ENCODE data around the gene DLGAP4.

DLGAP4 gene

GRCh38 chr20:36322131-36322530 is 16.0 kb downstream of the DLGAP4 start:
- no peak for DNase-seq (ENCODE audit: low read depth)

DNA sequence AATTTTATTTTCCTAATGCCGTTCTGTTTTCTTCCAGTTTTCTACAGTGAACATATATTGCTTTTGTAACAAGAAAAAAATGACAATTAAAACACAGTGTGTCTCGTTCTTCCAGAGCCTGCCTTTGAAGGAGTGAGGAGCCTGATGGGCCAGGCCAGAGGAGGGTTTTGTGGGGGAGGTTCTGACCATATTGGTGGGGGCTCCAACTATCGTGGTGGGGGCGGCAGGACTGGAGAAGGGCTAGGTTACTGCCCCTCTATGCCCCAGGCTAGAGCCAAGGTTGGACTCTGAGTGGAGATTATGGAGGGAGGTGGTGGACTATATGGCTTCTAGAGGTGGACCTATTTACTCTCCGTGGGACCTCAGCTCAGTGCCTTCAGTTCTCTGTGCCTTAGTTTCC is 24.0 kb downstream of the DLGAP4 start:
- no peak for DNase-seq (ENCODE audit: low read depth)

DNA sequence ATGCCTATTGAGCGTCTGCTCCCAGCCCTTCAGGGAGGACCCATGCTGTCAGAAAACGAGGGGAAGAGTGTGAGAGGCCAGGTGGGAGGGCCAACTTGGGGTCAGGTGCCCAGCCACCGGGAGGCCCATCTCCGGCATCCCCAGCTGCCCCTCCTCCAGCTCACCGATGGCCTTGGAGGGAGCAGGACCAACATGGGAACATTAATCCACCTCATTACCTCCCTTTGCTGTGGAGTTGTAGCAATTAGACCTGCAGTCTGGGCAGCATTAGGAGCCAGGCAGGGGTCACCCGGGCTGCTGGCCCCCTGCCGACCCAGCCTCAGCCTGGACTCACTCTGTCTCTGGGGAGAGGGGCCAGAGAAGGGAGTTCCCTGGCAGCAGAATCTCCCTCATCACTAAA is 25.1 kb downstream of the DLGAP4 start:
- DNase-seq (ENCODE audit: low read depth), result no peak

GRCh38 chr20:36333841-36334240 is 27.7 kb downstream of the DLGAP4 start:
- DNase-seq (ENCODE audit: low read depth), result no peak

- no peak for DNase-seq (ENCODE audit: low read depth)
These were observed 28.4 kb downstream of the DLGAP4 start for GRCh38 chr20:36334281-36335205.

GRCh38 chr20:36335206-36335870 is 29.2 kb downstream of the DLGAP4 start:
- DNase-seq (ENCODE audit: low read depth), result no peak

GRCh38 chr20:36336204-36336603 is 30.1 kb downstream of the DLGAP4 start:
- no peak for DNase-seq (ENCODE audit: low read depth)

GRCh38 chr20:36336954-36337704 is 31.0 kb downstream of the DLGAP4 start:
- no peak for DNase-seq (ENCODE audit: low read depth)

- no peak for DNase-seq (ENCODE audit: low read depth)
These were observed 31.7 kb downstream of the DLGAP4 start for GRCh38 chr20:36337886-36338285.

- DNase-seq (ENCODE audit: low read depth), result no peak
These were observed 33.8 kb downstream of the DLGAP4 start for GRCh38 chr20:36339646-36340592.

DNA sequence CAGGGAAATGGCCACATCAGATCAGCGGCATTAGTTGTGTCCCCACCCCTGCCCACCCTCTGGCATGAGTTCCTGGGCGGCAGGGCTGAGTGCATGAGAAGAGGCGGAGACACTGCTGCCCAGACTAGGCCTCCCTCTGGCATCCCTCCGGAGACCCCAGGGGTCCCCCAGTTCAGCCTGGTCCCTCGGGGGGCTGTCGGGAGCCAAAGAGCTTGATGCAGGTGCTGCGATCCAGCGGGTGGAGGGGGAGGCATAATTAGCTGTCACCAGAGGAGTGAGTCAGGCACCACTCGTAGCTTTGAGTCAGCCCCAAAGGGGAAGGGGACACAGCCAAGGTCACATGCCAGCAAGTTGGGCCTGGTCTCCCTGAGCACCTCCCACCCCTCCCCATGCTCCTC is 34.5 kb downstream of the DLGAP4 start:
- DNase-seq (ENCODE audit: low read depth), result no peak

DNA sequence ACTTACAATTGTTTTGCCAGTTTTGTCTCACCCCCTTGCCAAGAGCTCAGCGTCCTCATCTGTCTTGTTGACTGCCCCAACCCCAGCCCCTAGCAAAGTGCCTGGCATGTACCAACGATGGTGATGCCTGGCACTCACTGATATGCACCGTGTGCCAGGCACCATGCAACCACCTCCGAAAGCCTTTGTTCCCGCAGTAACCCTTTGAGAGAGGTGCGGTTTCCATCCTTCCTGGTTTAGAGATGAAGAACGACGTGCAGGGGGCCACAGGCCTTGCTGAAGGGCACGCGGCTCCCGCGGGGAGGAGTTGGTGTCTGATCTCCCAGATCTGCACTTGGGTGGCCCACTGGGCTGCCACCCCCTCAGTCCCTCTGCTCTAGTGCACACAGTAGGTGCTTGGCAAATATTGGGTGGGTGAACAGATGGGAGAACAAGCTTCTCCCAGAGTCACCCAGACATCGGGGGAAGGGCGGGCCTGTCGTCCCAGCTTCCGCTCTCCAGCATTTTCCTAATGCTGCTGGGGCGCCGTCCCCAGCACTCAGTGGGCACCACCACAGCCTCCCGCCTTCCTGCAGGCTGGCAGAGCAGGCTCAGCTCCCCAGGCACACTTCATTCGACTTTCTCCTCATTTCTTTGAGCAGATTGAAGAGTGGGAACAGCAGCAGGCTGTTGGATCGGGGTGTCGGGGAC is 35.3 kb downstream of the DLGAP4 start:
- no peak for DNase-seq (ENCODE audit: low read depth)

DNA sequence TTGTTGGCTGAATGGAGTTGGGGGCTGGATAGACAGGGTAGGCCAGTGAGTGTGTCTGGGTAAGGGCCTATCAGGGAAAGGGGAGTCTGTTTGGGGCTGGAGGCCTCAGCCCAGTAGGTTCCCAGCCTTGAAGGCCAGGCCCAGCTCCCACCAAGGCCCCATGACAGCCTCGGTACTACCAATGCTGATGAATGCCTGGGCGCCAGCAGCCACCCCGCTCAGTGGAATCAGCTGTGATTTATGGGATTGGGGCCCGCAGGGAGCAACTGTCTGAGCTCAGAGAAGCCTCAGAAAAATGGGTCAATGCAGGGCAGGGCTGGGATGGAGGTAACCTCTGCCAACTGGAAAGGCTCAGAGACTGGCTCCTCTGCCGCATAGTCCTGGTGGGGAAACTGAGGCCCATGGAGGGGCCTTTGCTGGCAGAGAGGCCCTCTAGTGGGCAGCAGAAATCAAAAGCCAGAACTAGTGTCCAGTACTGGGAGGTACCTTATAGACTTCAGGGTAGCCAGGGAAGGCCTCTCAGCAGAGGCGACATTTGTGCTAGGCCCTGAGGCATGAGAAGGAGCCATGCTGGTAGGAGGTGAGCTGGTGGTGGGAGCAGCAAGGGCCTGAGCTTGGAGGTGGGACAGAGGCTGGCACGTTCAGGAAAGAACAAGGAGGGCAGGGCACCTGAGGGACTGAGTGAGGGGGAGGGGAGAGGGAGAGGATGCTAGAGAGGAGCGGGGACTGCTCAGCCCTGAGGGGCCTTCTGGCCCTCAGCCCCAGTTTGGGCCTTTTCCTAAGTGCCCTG is 36.4 kb downstream of the DLGAP4 start:
- no peak for DNase-seq (ENCODE audit: low read depth)

DNA sequence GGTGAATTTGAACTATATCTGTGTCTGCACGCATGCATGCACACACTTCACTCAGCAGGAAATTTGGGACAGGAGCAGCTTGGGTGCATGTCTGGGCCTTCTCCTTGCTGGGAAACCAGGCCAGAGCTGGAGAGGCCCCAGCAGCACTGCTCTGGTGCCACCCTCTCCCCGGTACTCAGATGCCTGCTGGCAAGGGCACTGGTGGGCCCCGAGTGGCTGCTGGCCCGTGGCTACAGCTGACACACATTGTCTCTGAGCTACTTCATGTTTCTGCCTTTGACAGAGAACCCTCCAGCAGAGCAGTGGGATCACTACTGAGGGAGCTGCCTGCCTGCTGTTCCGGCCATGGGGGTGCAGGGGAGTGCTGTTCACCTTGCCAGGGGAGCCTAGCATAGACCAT is 37.5 kb downstream of the DLGAP4 start:
- no peak for DNase-seq (ENCODE audit: low read depth)

DNA sequence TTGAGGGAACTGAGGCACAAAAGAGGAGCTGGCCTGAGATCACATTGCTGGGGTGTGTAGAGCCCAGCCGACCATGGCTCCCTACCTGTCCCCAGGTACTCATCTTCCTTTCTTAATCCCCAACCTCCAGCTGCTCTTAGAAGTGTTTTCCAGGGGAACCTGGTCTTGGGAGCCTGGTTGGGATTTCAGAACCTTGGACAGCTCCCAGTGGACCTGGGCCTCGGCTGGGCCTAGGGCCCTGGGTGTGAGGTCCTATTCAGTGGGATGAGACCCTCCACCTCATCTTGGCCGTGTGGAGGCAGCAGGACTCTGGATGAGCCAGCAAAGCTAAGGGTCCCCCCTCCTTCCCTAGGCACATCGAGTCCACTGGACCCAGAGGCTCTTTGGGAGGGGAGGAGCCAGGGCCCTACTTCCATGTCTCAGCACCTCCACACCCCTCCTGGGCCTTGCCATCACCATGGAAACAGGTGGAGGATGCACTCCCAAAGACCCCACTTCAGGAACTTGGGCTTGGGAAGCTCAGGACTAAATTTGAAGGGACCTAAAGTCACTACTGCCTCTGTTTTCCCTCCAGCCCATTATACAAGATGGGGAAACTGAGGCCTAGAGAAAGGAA is 38.5 kb downstream of the DLGAP4 start:
- no peak for DNase-seq (ENCODE audit: low read depth)

DNA sequence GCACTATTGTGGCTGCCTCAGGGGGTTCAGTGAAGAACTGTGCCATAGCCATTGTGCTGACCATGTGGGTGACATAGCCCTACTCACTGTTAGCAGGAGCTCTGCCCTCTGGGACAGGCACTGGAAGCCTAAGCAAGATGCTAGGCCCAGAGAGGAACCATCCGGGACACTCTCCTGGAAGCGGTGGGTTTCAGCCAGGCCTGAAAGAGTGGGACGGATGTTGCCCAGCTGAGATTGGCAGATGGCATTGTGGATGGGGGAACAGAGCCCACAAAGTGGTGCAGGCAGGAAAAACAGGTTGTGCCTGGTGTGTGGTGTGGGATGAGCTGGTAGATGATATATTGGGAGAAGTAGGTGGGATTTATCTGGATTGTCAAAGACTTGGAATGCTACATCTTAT is 40.1 kb downstream of the DLGAP4 start:
- no peak for DNase-seq (ENCODE audit: low read depth)

- DNase-seq (ENCODE audit: low read depth), result no peak
These were observed 43.4 kb downstream of the DLGAP4 start for GRCh38 chr20:36349384-36350170.

DNA sequence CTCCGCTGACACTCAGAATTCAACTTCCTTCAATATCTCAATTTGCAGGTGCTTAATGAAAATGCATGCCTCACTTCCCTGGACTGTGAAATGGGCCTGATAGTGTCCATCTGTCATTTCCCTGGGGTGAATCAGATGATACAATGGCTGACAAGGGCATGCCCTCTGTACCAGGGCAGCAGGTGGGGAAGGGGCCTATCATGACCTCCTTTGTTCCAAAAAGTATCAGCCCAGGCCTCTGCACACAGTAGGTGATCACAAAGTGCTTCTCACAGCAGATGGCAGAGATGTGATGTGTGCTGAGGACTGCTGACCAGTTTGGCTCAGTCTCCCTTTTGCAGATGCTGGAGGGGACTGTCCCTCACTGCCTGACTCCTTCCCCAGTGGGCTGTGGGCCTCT is 44.3 kb downstream of the DLGAP4 start:
- no peak for DNase-seq (ENCODE audit: low read depth)

- DNase-seq (ENCODE audit: low read depth), result no peak
These were observed 45.8 kb downstream of the DLGAP4 start for GRCh38 chr20:36351937-36352336.

Data from stimulated activated CD8-positive, alpha-beta memory T cell treated with anti-CD3 and anti-CD28 coated beads, Interleukin-12 subunit alpha, Interleukin-12 subunit beta, amount 100 ng/mL, for 1 hour (primary cell).